Adrenal gland (tissue), 12 donors: ENCODE measurements around the gene LDLRAD2. TPM values are rescaled to one million over a fixed set of nuclear protein-coding genes. Genes with fewer than 3 reads are reported as not detected.
A peak's percentile ranks its signal among the peaks of the same experiment; 100 is the strongest.

Experiments used
- DNase-seq, 7 donors: peaks; one replicate each; pipeline ENCODE4 v3.0.0-alpha.2; 2019 to 2020
- H3K27ac ChIP-seq, 5 donors: fragments of 200-600 bp; sonication (generic) in 4 of 5; 1 replicate in 3 of 5; 2 replicates in 2 of 5; pipeline versions ENCODE4 v1.5.1 to v1.8.0; 2016 to 2020; ENCODE audit warnings: mild to moderate bottlenecking in 1 of 5
- H3K27me3 ChIP-seq: fragments of 200-600 bp; 2 replicates; pipeline ENCODE4 v1.8.0; 2021
- H3K36me3 ChIP-seq, 2 donors: fragments of 200-600 bp; replicated peaks in 1 of 2; 1 replicate in 1 of 2; 2 replicates in 1 of 2; pipeline versions ENCODE4 v1.5.1 to v1.8.0; 2018 to 2022
- H3K4me1 ChIP-seq, 2 donors: fragments of 200-600 bp; replicated peaks in 1 of 2; 1 replicate in 1 of 2; 2 replicates in 1 of 2; pipeline versions ENCODE4 v1.5.1 to v1.8.0; 2018 to 2021
- H3K4me3 ChIP-seq, 4 donors: fragments of 200-600 bp; sonication (generic) in 3 of 4; one replicate each; pipeline ENCODE4 v1.5.1; 2016 to 2018
- H3K9me3 ChIP-seq, 3 donors: fragments of 200-600 bp; sonication (generic) in 1 of 3; replicated peaks in 1 of 3; 1 replicate in 2 of 3; 2 replicates in 1 of 3; pipeline versions ENCODE4 v1.5.1 to v1.8.0; 2016 to 2021
- POLR2A ChIP-seq, 2 donors: fragments of 450-650 bp; IDR thresholded peaks; one replicate each; pipeline ENCODE4 v1.6.1; 2017; ENCODE audit warnings: antibody characterized with exemption in 2 of 2, mild to moderate bottlenecking in 2 of 2, moderate library complexity in 1 of 2
- WGBS, 4 donors: extraction: QIAGEN DNeasy Blood & Tissue Kit in 2 of 4; methylation state at CpG; one replicate each; pipeline versions ENCODE4 v1.1.5 to v1.1.7; 2013 to 2017; 5-methylcytosine and 5-hydroxymethylcytosine counted together
- intact Hi-C, 2 donors: fragments of 100-400 bp; cut with DNase I; formaldehyde crosslinking; loops; one replicate each; pipeline versions ENCODE4 v1.14.1 to v1.15.0; 2022 to 2023
- polyA plus RNA-seq, 3 donors: library from polyadenylated mRNA; stranded (reverse); fragments of 200-250 nt in 2 of 3; fragments of 350-450 nt in 1 of 3; fragmentation: Illumina TruSeq in 1 of 3; extraction: RNeasy Lipid Tissue Mini Kit (QIAGEN cat#74804) in 1 of 3; gene quantifications; one replicate each; pipeline ENCODE4 v1.2.3, GENCODE V29; 2013 to 2014
- total RNA-seq, 9 donors: library from RNA; depleted of rRNA in 4 of 9; stranded (reverse); fragments of >200 nt in 4 of 9; fragments of 120-200 nt in 1 of 9; fragmentation: NEBNext Ultra II Directional in 1 of 9; extraction: Animal tissue kit (Norgen Biotek cat#: 25700) in 1 of 9; gene quantifications; one replicate each; pipeline versions ENCODE4 v1.1.0 to v1.2.4, GENCODE V29; 2013 to 2023
- TF ChIP-seq, protein P1 (sequence below), 6 experiments: fragments of 450-650 bp in 4 of 6; fragments of 200-600 bp in 2 of 6; sonication (generic) in 1 of 6; IDR thresholded peaks; 1 replicate in 5 of 6; 2 replicates in 1 of 6; pipeline versions ENCODE4 v1.5.1 to v1.8.0; 2016 to 2021; ENCODE audit warnings: antibody characterized with exemption in 6 of 6, mild to moderate bottlenecking in 2 of 6, moderate library complexity in 1 of 6
- donor health status: healthy with polysubstance abuse.
- donor health status: Bipolar disorder and iron deficiency.
- donor health status: DM: yes; HTN: yes; CAD: no.
- donor health status: DM: no; HTN: no; CAD: no.
- donor health status: DM: no; HTN: no; CAD: no.
- donor health status: DM: yes; HTN: yes; CAD: no.

Gene LDLRAD2
- total and polyA plus RNA-seq, 12 donors = 0.16 to 9.4 (median 1.1) TPM; not detected in 1

DNA sequence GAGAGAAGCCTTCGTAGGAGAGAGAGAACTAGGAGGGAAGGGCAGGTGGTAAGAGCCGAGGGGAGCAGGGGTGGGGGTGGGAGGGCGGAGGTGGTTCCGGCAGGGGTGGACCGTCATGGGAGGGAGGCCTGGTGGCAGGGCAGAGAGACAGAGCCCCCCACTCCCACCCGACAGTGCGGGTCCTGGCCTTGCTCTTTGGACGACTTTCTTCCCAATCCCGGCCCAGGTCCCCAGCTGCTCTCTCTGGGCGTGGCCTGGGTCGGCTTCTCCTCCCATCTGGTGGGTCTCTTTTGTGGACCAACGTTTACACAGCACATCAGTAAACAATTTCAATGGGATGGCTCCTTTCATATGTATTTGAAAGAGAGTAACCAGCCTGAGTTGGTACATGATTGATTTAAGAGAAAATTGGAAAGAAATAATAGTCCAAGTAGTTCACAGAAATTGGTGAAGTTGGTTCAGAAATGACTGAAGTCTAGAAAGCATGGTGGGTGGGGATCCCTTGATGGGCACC is 56.9 kb downstream of the LDLRAD2 start:
- H3K4me1 ChIP-seq = peaks cover 0 to 9% of the 10 kb centered on the region in 2 donors
- H3K27me3 ChIP-seq = no peaks in the 10 kb centered on the region
- no peak for DNase-seq
- no peaks in the 10 kb centered on the region for H3K9me3 ChIP-seq
- H3K36me3 ChIP-seq = peaks cover 0 to 62% of the 10 kb centered on the region in 2 donors
- intact Hi-C loops = loop anchor here in 1 of 2 donors (10.0 kb wide), 1 partner anchor 96 kb away; no protein-coding TSS in a partner anchor
- WGBS, 4 donors = 79 to 87% (median 84%) methylated on average over 11 to 12 of the region's 12 CpGs
- no peak overlapping the region for H3K4me3 ChIP-seq
- no peak for TF ChIP-seq POLR2A (IDR thresholded peaks at IDR 0.05)
- TF ChIP-seq, protein P1, sequence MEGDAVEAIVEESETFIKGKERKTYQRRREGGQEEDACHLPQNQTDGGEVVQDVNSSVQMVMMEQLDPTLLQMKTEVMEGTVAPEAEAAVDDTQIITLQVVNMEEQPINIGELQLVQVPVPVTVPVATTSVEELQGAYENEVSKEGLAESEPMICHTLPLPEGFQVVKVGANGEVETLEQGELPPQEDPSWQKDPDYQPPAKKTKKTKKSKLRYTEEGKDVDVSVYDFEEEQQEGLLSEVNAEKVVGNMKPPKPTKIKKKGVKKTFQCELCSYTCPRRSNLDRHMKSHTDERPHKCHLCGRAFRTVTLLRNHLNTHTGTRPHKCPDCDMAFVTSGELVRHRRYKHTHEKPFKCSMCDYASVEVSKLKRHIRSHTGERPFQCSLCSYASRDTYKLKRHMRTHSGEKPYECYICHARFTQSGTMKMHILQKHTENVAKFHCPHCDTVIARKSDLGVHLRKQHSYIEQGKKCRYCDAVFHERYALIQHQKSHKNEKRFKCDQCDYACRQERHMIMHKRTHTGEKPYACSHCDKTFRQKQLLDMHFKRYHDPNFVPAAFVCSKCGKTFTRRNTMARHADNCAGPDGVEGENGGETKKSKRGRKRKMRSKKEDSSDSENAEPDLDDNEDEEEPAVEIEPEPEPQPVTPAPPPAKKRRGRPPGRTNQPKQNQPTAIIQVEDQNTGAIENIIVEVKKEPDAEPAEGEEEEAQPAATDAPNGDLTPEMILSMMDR (IDR thresholded peaks at IDR 0.05) = no peak
- H3K27ac ChIP-seq = no peak overlapping the region

DNA sequence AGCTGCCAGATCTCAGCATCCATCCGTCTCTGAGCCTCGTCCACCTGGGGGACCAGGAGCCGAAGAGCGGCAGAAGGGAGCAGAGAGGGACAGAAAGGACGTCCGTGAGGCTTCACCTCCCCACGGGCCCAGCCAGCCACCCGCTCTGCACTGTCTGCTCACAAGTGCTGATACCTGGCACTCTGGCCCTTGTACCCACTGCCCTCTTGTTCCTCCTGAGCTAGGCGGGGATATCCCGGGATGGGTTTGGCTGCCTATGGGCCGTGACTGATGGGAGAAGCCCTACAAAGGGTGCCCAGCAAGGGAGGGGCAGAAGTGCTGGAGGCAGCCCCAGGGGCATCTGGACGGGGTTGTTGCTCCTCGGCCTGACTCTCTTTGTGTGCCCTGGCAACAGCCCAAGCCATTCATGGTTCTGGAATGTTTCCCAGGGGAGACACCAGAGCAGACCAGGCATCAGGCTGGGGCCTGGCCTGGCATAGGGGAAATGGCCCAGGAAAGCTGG is 57.6 kb downstream of the LDLRAD2 start:
- WGBS, 4 donors = 61 to 64% (median 64%) methylated on average over 13 of the region's 13 CpGs
- peak; percentile 82 to 96 (median 93) for DNase-seq
- no peak overlapping the region for H3K4me3 ChIP-seq
- peaks cover 0 to 9% of the 10 kb centered on the region in 2 donors for H3K4me1 ChIP-seq
- H3K9me3 ChIP-seq = no peaks in the 10 kb centered on the region
- no peaks in the 10 kb centered on the region for H3K27me3 ChIP-seq
- TF ChIP-seq, protein P1 (IDR thresholded peaks at IDR 0.05) = no peak
- TF ChIP-seq POLR2A (IDR thresholded peaks at IDR 0.05) = no peak
- peak overlapping the region in 2 of 5 donors; percentile 52 to 79 for H3K27ac ChIP-seq
- intact Hi-C loops = loop anchor here in 1 of 2 donors (10.0 kb wide), 1 partner anchor 95 kb away; no protein-coding TSS in a partner anchor
- peaks cover 0 to 62% of the 10 kb centered on the region in 2 donors for H3K36me3 ChIP-seq

DNA sequence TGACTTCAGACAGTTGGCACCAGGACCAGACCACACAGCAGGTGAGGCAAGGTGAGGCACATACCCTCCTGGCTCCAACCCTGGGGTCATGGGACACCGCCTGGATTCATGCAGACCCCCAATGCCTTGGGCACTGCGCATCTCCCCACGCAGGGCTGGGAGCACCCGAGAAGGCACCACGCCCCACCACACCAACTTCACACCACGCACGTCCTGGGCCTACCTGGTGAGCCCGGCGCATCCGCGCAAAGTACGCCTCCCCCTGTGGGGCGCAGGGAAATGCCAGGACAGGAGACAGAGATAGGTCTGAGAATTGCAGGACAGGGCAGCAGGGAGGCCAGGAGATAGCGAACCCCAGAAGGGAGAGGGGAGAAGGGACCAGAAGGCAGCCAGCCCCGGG is 58.5 kb downstream of the LDLRAD2 start:
- intact Hi-C loops = no loop called here
- no peaks in the 10 kb centered on the region for H3K27me3 ChIP-seq
- no peak for DNase-seq
- H3K9me3 ChIP-seq = no peaks in the 10 kb centered on the region
- 93 to 96% (median 95%) methylated on average over 14 to 15 of the region's 15 CpGs for WGBS, 4 donors
- TF ChIP-seq, protein P1 (IDR thresholded peaks at IDR 0.05) = no peak
- TF ChIP-seq POLR2A (IDR thresholded peaks at IDR 0.05) = no peak
- no peak overlapping the region for H3K4me3 ChIP-seq
- peaks cover 0 to 62% of the 10 kb centered on the region in 2 donors for H3K36me3 ChIP-seq
- peaks cover 0 to 9% of the 10 kb centered on the region in 2 donors for H3K4me1 ChIP-seq
- H3K27ac ChIP-seq = peak overlapping the region in 2 of 5 donors; percentile 52 to 79

DNA sequence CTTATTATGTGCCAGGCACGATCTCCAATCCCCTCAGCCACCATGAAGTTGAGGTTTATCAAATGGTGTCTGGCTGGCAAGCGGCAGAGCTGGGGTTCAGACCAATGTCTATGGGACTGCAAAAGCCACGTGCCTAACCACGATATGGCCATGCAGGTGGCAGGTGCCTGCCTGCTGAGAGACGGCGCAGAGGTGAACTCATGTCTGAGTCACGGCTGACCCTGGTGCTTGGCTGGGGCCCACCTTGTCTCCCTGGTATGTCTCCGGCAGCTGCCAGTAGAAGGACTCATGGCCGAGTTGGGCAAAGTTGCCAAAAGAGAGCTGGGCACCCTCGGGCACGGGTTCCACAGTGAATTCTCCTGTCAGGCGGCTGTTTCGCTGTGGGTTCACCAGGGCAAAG is 59.9 kb downstream of the LDLRAD2 start:
- Histone ChIP-seq H3K27ac (peak overlapping the region in 2 of 5 donors; percentile 19), H3K4me3 (no peak overlapping the region), H3K4me1 (peaks cover 0 to 9% of the 10 kb centered on the region in 2 donors), H3K27me3 (no peaks in the 10 kb centered on the region), H3K36me3 (peaks cover 0 to 71% of the 10 kb centered on the region in 2 donors), H3K9me3 (no peaks in the 10 kb centered on the region)
- WGBS, 4 donors = 53 to 54% (median 54%) methylated on average over 10 to 13 of the region's 13 CpGs
- TF ChIP-seq, protein P1 (IDR thresholded peaks at IDR 0.05) = no peak
- no peak for TF ChIP-seq POLR2A (IDR thresholded peaks at IDR 0.05)
- intact Hi-C loops = no loop called here
- DNase-seq = peak in 6 of 7 donors; percentile 60 to 76 (median 70)
